ENCODE data around the gene HYDIN. TPM values are rescaled to one million over a fixed set of nuclear protein-coding genes. Genes with fewer than 3 reads are reported as not detected.
"Not testable (repeated sequence)": the region's sequence is repeated elsewhere in the genome, so short reads cannot be mapped to it uniquely, and the experiment has no call there.

Gene HYDIN
- polyA plus RNA-seq, 1 donor from 2014 or later, result 2.2 TPM

DNA sequence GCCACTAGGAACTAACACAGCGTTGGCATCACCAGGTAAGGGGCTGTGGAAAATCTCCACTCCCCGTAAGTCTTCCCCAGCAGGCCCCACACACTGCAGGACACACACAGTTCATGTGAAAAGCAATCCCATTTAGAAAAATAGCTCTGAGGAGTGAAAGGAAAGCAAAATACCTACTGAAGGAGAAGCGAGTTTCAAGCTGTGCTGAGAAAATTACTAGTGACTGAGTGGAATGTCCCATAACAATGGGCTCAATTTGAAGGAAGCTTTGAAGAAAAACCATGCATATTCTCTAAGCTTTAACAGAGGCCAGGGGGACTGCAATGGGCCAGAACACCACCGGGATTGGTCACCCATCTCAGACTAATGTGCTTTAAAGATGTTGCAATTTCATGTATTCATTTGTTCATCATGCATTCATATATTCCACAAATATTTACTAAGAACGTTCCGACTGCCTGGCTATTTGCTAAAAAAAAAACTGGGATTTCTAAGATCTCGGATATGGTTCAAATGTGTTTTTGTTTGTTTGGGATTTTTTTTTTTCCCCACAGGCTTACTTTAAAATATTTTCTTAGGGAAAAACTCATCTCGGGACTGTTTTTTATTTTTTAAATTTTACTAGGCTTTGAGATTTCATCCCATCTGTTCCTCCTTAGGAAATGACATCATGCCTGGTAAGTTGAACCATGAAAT, 202.3 kb downstream of the HYDIN start:
- H3K79me2 ChIP-seq (replicated peaks; ENCODE audit: insufficient read depth, low read length); H3K36me3 ChIP-seq (ENCODE audit: insufficient read depth, low read length); H3K27ac ChIP-seq (ENCODE audit: low read length); H3K9me3 ChIP-seq (ENCODE audit: low read length); H3F3A ChIP-seq (ENCODE audit: insufficient read depth, low read length, poor library complexity, severe bottlenecking); H4K20me1 ChIP-seq (ENCODE audit: insufficient read depth); H3K4me2 ChIP-seq (ENCODE audit: low read length); H2AFZ ChIP-seq (ENCODE audit: low read depth, low read length); H3K9ac ChIP-seq (ENCODE audit: low read length); H3K4me3 ChIP-seq (ENCODE audit: low read length); H3K27me3 ChIP-seq (ENCODE audit: insufficient read depth, low read depth, low read length); H3K9me2 ChIP-seq (ENCODE audit: insufficient read depth, low read length): not testable (repeated sequence)
- TF ChIP-seq POLR2AphosphoS5 (IDR thresholded peaks at IDR 0.05), result peak; percentile 38

DNA sequence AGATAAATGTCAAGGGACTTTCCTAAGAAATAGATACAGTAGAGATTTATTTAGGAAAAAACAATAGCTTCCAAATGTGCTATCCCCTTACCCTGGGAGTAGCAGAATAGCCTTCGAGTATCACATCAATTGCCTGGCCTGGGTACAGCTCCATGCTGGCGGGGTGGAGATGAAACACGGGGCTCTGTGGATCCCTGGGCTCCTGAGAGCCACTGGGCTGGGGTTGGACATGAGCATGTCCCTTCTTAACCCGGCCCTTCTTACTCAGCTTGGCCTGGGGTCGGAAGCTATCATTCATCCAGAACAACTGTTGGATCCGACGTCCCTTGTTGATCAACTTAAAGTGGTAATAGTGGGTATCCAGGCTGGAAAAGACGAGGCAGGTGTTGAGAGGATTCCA, 203.0 kb downstream of the HYDIN start:
- H3K36me3 ChIP-seq (ENCODE audit: insufficient read depth, low read length); H3K9ac ChIP-seq (ENCODE audit: low read length); H2AFZ ChIP-seq (ENCODE audit: low read depth, low read length); H3K79me2 ChIP-seq (replicated peaks; ENCODE audit: insufficient read depth, low read length); H3K4me2 ChIP-seq (ENCODE audit: low read length); H3K9me2 ChIP-seq (ENCODE audit: insufficient read depth, low read length); H3K4me3 ChIP-seq (ENCODE audit: low read length); H3K9me3 ChIP-seq (ENCODE audit: low read length); H3K27ac ChIP-seq (ENCODE audit: low read length); H3F3A ChIP-seq (ENCODE audit: insufficient read depth, low read length, poor library complexity, severe bottlenecking); H3K27me3 ChIP-seq (ENCODE audit: insufficient read depth, low read depth, low read length); H4K20me1 ChIP-seq (ENCODE audit: insufficient read depth): not testable (repeated sequence)

DNA sequence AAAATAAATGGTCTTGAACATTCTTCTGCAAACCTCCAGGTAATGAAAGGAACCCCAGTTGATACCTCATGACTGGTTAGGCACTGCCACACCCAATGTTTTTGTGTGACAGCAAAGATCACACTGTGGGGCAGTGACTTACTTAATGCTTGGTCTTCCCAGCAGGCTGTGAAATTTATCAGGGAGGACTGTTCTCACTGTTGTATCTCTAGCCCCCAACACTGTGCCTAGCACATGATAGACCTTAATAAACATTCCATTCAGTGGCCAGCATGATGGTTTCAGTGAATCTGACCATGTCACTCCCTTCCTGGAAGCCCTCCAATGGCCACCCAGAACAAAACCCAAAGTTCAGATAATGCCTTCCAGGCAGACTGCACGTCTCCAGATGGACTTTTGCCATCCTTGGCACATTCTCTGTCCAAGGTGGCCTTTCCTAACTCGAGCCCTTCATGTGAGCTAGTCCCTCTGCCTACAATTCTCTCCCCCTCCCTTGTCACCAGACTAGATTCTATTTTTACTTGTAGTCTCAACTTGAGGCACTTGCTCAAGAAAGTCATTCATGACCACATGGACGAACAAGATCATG, 206.6 kb downstream of the HYDIN start:
- H3K27me3 ChIP-seq (ENCODE audit: insufficient read depth, low read depth, low read length); H4K20me1 ChIP-seq (ENCODE audit: insufficient read depth); H3K79me2 ChIP-seq (replicated peaks; ENCODE audit: insufficient read depth, low read length); H2AFZ ChIP-seq (ENCODE audit: low read depth, low read length); H3K27ac ChIP-seq (ENCODE audit: low read length); H3F3A ChIP-seq (ENCODE audit: insufficient read depth, low read length, poor library complexity, severe bottlenecking); H3K4me2 ChIP-seq (ENCODE audit: low read length); H3K36me3 ChIP-seq (ENCODE audit: insufficient read depth, low read length); H3K9me2 ChIP-seq (ENCODE audit: insufficient read depth, low read length); H3K4me3 ChIP-seq (ENCODE audit: low read length); H3K9me3 ChIP-seq (ENCODE audit: low read length); H3K9ac ChIP-seq (ENCODE audit: low read length): not testable (repeated sequence)

DNA sequence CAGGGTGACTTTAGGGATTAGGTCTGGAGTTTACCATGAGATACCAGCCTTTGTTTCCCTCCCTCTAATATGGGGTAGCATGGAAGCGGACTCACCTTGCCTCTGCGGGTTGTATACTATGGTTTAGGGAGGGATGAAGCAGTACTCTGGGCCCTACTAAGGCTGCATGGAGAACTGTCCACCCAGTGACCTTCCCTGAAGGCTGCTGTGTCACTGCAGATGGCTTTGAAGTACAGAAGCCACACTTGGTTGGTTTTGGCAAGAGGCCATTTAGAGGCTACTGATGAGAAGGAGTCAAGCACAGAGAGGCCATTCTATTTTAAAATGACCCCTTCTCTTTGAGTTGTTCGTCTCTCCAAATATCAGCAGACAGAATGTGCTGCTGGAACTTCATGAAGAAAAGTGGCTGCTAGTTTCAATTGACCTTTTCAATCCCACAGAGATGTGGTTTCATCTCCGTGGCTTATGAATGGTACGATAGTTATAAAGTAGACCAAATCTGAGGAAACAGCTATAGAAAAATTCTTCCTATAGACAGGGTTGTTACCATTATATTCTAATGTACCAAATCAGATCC, 208.5 kb downstream of the HYDIN start:
- not testable (repeated sequence) for H3K9ac ChIP-seq (ENCODE audit: low read length); H3K9me2 ChIP-seq (ENCODE audit: insufficient read depth, low read length); H3K27me3 ChIP-seq (ENCODE audit: insufficient read depth, low read depth, low read length); H3K36me3 ChIP-seq (ENCODE audit: insufficient read depth, low read length); H2AFZ ChIP-seq (ENCODE audit: low read depth, low read length); H3K4me2 ChIP-seq (ENCODE audit: low read length); H3F3A ChIP-seq (ENCODE audit: insufficient read depth, low read length, poor library complexity, severe bottlenecking); H3K27ac ChIP-seq (ENCODE audit: low read length); H3K9me3 ChIP-seq (ENCODE audit: low read length); H3K4me3 ChIP-seq (ENCODE audit: low read length); H3K79me2 ChIP-seq (replicated peaks; ENCODE audit: insufficient read depth, low read length); H4K20me1 ChIP-seq (ENCODE audit: insufficient read depth)

DNA sequence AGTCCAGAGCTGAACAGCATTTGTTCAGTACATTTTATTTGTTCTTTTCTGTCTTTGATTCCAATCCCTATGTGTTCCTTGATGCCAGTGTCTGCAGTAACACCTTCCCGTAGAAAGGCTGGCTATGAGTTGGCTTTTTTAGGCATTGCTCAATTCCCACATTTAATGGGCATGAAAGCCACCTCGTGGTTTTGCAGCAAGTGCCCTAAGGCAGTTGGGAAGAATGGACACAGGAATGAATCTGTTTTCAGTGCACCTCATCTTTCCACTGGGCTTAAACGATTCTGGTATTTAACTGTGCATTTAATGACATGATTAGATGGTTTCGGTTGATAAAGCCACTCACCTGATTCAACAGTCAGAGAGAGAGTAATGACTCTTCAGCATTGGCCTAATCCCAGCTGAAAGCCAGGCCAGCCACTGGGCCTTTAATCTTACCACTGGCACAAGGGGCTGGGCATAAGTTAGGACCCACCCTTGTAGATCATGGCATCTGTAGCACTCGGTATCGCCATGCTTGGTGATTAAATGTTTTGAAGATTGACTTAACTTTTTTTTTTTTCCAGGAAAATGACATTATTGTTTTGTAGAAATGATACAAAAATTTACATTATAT, 211.3 kb downstream of the HYDIN start:
- not testable (repeated sequence) for H3K4me3 ChIP-seq (ENCODE audit: low read length); H3K27me3 ChIP-seq (ENCODE audit: insufficient read depth, low read depth, low read length); H3K36me3 ChIP-seq (ENCODE audit: insufficient read depth, low read length); H3K79me2 ChIP-seq (replicated peaks; ENCODE audit: insufficient read depth, low read length); H3K4me2 ChIP-seq (ENCODE audit: low read length); H3K27ac ChIP-seq (ENCODE audit: low read length); H3K9me2 ChIP-seq (ENCODE audit: insufficient read depth, low read length); H2AFZ ChIP-seq (ENCODE audit: low read depth, low read length); H3K9ac ChIP-seq (ENCODE audit: low read length); H3K9me3 ChIP-seq (ENCODE audit: low read length); H4K20me1 ChIP-seq (ENCODE audit: insufficient read depth); H3F3A ChIP-seq (ENCODE audit: insufficient read depth, low read length, poor library complexity, severe bottlenecking)

DNA sequence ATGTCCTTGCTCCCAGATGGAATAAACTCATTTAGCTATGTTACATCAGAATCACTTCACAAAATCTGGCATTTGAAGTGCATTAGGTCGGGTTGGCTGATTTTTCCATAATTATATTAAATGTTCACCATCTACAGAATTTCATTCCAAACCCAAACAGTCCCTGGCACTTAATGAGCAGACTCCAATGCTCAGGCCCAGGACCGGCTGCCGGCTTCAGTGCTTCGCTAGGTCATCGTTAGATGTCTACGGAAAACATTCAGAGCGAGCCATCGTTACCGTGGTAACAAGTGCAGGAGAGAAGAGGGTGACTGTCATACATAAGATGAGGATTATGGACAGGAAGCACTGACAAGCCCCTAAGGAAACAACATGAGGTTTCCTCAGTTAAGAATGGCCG, 215.1 kb downstream of the HYDIN start:
- H3K9me2 ChIP-seq (ENCODE audit: insufficient read depth, low read length); H3K79me2 ChIP-seq (replicated peaks; ENCODE audit: insufficient read depth, low read length); H3K36me3 ChIP-seq (ENCODE audit: insufficient read depth, low read length); H2AFZ ChIP-seq (ENCODE audit: low read depth, low read length); H3K9ac ChIP-seq (ENCODE audit: low read length); H3K27me3 ChIP-seq (ENCODE audit: insufficient read depth, low read depth, low read length); H3K9me3 ChIP-seq (ENCODE audit: low read length); H3F3A ChIP-seq (ENCODE audit: insufficient read depth, low read length, poor library complexity, severe bottlenecking); H4K20me1 ChIP-seq (ENCODE audit: insufficient read depth); H3K4me2 ChIP-seq (ENCODE audit: low read length); H3K4me3 ChIP-seq (ENCODE audit: low read length): not testable (repeated sequence)
- peak overlapping the region; percentile 37 for H3K27ac ChIP-seq (ENCODE audit: low read length)

DNA sequence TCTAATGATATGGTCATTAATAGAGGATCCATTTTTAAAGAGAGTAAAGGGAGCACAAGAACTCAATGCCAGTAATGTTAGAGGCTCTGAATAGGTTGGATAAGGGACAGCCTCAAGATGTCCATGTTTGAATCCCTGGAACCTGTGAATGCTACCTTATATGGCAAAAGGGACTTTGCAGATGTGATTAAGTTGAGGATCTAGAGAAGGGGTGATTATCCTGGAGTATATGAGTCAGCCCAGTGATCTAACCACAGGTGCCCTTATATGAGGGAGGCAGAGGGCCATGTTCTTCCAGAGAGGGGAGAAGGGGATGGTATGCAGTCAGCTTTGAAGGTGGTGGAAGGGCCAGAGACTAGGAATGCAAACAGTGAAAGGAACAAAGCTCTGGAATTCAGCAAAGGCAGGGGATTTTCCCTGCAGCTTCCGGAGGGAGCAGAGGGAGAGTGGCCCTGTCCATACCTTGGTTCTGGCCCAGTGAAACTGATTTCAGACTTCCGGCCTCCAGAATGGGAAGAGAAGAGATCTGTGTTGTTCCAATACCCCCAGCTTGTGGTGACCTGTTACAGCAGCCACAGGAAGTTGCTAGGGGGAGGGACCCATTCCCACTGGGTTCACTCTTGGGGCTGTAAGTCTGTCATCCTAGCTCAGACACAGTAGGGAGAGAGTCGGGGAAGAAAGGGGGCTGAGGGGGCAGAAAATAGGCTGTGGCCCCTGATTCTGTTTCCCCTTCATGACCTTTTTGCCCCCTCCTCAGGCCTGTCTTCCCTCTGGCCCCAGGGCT, 220.9 kb downstream of the HYDIN start:
- not testable (repeated sequence) for H3K27ac ChIP-seq (ENCODE audit: low read length); H3K9ac ChIP-seq (ENCODE audit: low read length); H3K79me2 ChIP-seq (replicated peaks; ENCODE audit: insufficient read depth, low read length); H3K27me3 ChIP-seq (ENCODE audit: insufficient read depth, low read depth, low read length); H3K4me3 ChIP-seq (ENCODE audit: low read length); H3F3A ChIP-seq (ENCODE audit: insufficient read depth, low read length, poor library complexity, severe bottlenecking); H3K36me3 ChIP-seq (ENCODE audit: insufficient read depth, low read length); H2AFZ ChIP-seq (ENCODE audit: low read depth, low read length); H3K9me2 ChIP-seq (ENCODE audit: insufficient read depth, low read length); H4K20me1 ChIP-seq (ENCODE audit: insufficient read depth); H3K9me3 ChIP-seq (ENCODE audit: low read length); H3K4me2 ChIP-seq (ENCODE audit: low read length)
